Neural crest cell (in vitro differentiated cells): ENCODE data around the gene LRRC53. TPM values are rescaled to one million over a fixed set of nuclear protein-coding genes. Genes with fewer than 3 reads are reported as not detected.

Experiments
- DNase-seq: peaks from one replicate; pipeline ENCODE4 v3.0.0; 2021; ENCODE audit warnings: low read depth, mixed read lengths, low spot score
- H3K27ac Mint-ChIP-seq: one replicate; pipeline ENCODE4 v1.8.0; 2021; ENCODE audit warnings: mild to moderate bottlenecking, mixed read lengths; ENCODE audit not compliant: unreplicated experiment
- H3K27me3 Mint-ChIP-seq: 2 replicates; pipeline ENCODE4 v1.8.0; 2021; ENCODE audit warnings: low read depth, mild to moderate bottlenecking, mixed read lengths
- H3K36me3 Mint-ChIP-seq: 2 replicates; pipeline ENCODE4 v1.8.0; 2021; ENCODE audit warnings: low read depth, mild to moderate bottlenecking, mixed read lengths
- H3K4me1 Mint-ChIP-seq: 2 replicates; pipeline ENCODE4 v1.8.0; 2021; ENCODE audit warnings: mixed read lengths
- H3K4me3 Mint-ChIP-seq: one replicate; pipeline ENCODE4 v1.8.0; 2021; ENCODE audit warnings: mild to moderate bottlenecking, mixed read lengths
- H3K9me3 Mint-ChIP-seq: 2 replicates; pipeline ENCODE4 v1.8.0; 2021; ENCODE audit warnings: mixed read lengths
- long read RNA-seq: library from polyadenylated mRNA; unstranded; transcript quantifications from one replicate; pipeline ENCODE4 v2.0.0, GENCODE V29; 2020
- total RNA-seq: library from RNA; stranded (reverse); gene quantifications from 2 replicates; pipeline ENCODE4 v1.2.1, GENCODE V29; 2021
- TF ChIP-seq, protein P1 (sequence below): fragments of 200-600 bp; sonication (generic); conservative IDR thresholded peaks from 2 replicates; pipeline ENCODE4 v1.5.0; 2021; ENCODE audit warnings: antibody characterized with exemption, mild to moderate bottlenecking

Gene LRRC53, protein sequence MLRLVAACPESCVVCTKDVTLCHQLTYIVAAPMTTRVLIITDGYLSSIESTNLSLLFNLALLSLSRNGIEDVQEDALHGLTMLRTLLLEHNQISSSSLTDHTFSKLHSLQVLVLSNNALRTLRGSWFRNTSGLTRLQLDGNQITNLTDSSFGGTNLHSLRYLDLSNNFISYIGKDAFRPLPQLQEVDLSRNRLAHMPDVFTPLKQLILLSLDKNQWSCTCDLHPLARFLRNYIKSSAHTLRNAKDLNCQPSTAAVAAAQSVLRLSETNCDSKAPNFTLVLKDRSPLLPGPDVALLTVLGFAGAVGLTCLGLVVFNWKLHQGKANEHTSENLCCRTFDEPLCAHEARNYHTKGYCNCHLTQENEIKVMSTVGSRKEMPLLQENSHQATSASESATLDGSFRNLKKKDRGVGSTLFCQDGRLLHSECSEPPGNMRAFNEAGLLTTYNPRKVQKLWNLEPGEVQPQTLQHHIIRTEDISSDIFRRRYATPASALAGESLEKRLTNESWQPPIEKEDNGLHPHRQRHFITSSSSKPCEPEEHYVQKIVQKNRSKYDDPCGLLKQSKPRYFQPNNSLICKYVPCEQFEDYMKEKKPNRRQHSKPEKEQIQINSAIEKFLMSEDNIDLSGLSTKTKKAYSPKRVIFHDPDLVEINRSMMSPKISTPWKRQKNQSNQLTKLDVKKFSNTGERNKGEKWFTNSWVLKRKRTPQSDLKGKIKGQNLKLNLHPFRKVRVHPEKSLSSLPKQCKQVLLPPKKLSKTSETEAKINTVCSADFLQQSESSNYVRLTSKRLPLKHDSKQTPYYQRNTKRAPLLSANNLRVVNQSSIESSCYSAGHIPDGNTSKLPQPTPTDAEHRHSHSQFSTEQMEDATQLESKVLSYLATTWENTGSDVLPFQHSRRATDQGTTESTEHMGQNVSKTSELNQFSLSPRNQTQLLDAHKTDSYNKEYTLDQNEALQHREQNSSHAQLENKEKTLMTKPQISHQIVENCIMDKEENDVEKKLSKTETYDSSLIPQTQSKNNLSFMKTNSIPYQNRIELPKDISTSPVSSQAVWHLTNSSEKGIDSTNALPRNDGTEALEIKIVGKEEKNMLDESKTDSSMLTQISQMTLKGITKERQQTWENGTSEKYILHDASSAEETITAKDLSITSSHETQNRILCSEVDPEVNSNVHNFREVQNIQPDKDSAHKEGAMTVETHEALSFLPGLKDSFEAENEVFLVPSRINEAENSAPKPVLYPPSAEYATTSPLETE
- total RNA-seq: not detected in 2 replicates
- long read RNA-seq: 0 reads

DNA sequence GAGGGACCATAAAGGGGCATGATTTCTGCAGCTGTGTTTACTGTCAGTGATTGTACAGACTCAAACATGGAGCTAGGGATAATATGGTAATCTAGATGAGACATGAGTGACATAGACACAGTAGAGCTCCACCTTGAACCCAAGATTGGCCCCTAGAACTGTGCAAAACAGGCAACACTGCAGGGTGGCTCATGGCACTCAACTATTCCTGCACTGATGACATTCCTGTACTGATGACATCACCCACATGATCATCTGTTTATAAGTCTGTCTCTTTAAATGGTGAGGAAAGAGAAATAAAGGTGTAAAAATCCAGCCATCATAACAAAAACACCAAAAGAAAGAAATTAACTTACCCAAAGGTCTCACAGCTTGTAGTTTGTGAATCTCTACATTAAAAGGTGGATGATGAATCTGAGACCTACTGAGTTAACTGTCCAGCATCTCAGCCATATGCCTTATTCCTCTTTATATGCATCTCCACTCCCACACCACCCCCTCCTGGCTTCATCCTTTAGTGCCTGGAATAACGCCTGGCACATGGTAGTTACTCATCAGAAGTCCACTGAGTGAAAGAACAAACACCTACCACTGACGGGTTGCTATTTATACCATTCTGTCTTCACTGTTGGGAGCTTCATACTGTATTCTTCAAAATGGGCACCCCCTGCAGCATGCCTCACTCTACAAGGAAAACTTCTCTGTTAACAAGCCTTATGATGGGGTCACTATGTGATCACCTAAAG is at the start of gene LRRC53:
TSS of gene LRRC53 (minus strand) at position 442 of the 746 bp plus-strand sequence. CDS start 29,262 bp downstream, outside the sequence.
- H3K4me1 Mint-ChIP-seq: peaks cover 15% of the 10 kb centered on the region
- DNase-seq: no peak
- H3K27ac Mint-ChIP-seq: no peak within 1 kb of the TSS
- no peak within 1 kb of the TSS for H3K4me3 Mint-ChIP-seq
- TF ChIP-seq, protein P1, sequence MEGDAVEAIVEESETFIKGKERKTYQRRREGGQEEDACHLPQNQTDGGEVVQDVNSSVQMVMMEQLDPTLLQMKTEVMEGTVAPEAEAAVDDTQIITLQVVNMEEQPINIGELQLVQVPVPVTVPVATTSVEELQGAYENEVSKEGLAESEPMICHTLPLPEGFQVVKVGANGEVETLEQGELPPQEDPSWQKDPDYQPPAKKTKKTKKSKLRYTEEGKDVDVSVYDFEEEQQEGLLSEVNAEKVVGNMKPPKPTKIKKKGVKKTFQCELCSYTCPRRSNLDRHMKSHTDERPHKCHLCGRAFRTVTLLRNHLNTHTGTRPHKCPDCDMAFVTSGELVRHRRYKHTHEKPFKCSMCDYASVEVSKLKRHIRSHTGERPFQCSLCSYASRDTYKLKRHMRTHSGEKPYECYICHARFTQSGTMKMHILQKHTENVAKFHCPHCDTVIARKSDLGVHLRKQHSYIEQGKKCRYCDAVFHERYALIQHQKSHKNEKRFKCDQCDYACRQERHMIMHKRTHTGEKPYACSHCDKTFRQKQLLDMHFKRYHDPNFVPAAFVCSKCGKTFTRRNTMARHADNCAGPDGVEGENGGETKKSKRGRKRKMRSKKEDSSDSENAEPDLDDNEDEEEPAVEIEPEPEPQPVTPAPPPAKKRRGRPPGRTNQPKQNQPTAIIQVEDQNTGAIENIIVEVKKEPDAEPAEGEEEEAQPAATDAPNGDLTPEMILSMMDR: no peak
- no peaks in the 10 kb centered on the region for H3K36me3 Mint-ChIP-seq
- peaks cover 2% of the 10 kb centered on the region for H3K9me3 Mint-ChIP-seq
- no peaks in the 10 kb centered on the region for H3K27me3 Mint-ChIP-seq

DNA sequence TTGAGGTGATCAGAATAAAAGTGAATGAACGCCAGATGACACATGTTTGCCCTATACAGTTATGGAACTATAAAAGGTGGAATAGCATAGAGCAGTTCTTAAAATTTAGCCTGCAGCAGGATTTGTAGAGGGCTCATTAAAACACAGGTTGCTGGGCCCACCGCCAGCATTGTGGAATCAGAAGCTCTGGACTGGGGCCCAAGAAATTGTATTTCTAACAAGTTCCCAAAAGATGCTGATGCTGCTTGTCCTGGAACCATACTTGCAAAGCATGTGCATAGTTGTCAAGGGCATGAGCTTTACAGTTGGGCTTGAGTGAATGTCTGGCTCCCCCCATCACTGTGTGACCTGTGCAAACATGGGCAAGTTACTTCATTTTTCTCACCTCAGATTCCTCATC is 37.5 kb upstream of the LRRC53 start:
- TF ChIP-seq, protein P1: no peak
- Mint-ChIP-seq H3K9me3 (no peaks in the 10 kb centered on the region), H3K36me3 (peaks cover 3% of the 10 kb centered on the region), H3K27ac (no peak overlapping the region), H3K4me3 (no peak overlapping the region), H3K27me3 (no peaks in the 10 kb centered on the region), H3K4me1 (no peaks in the 10 kb centered on the region)
- DNase-seq: no peak

DNA sequence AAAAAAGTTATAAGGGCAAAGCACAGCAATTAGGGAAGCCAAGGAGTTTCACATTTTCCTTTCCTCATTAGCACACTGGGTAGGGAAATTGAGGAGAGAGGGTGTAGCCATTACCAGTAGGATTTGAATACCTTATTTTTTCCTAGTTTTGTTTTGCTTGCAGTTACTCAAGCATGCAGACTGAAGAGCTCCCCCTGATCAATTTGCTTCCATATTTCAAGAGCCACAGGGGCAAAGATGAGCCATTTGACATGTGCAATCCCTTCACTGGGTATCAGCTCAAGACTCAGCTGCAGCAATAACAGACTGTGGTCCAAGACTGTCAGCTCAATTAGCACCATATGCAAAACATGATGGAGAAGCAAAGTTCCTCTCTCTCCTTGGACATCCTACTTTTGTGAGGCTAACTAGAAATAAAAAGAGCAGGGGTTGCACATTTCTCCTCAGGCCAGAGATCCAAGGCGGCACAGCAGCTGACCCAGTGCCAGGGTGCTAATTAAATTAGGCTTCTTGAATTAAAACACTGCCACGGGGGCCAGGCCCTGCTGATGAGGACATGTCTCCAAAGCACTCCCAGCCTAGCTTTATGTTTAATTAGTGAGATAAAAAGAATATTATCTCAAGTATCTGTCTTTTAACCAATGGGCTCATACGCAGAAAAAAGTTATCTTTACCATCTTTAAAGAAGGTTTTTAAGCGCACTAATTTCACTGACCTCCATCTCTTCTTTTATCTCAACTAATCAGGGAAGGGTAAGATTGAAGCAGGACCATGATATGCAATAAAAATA is 36.7 kb upstream of the LRRC53 start:
- no peaks in the 10 kb centered on the region for H3K4me1 Mint-ChIP-seq
- no peak overlapping the region for H3K27ac Mint-ChIP-seq
- no peaks in the 10 kb centered on the region for H3K9me3 Mint-ChIP-seq
- no peaks in the 10 kb centered on the region for H3K27me3 Mint-ChIP-seq
- TF ChIP-seq, protein P1: no peak
- no peak for DNase-seq
- H3K4me3 Mint-ChIP-seq: no peak overlapping the region
- peaks cover 3% of the 10 kb centered on the region for H3K36me3 Mint-ChIP-seq

DNA sequence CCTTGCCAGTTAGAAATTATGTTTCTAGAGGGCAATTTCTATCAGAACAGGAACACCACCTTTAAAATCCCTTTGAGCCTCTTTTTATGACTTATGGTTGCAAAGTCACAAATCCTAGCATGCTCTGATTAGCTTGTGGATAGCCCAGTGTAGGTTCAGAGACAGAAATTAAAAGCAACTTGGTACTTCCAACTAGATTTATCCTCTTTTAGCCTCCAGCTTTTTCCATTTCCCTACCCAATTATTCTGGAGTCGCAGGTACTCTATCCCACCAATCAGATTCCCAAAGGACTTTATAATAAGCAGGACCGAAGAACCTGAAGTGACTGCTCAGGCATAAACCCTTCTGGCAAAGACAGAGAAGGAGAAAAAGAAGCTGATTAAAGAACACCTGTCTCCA is 33.4 kb upstream of the LRRC53 start:
- Mint-ChIP-seq H3K27me3 (no peaks in the 10 kb centered on the region), H3K36me3 (no peaks in the 10 kb centered on the region), H3K27ac (no peak overlapping the region), H3K9me3 (no peaks in the 10 kb centered on the region), H3K4me3 (no peak overlapping the region), H3K4me1 (peaks cover 3% of the 10 kb centered on the region)
- no peak for DNase-seq
- TF ChIP-seq, protein P1: no peak
